GM21360 (cell line): ENCODE measurements around the gene SS18L1.

Experiments used
- ATAC-seq: cut with Tn5 transposase; IDR thresholded peaks from one replicate; pipeline ENCODE4 v1.9.1; 2021; ENCODE audit warnings: mild to moderate bottlenecking, moderate library complexity; ENCODE audit not compliant: unreplicated experiment

SS18L1 gene

DNA sequence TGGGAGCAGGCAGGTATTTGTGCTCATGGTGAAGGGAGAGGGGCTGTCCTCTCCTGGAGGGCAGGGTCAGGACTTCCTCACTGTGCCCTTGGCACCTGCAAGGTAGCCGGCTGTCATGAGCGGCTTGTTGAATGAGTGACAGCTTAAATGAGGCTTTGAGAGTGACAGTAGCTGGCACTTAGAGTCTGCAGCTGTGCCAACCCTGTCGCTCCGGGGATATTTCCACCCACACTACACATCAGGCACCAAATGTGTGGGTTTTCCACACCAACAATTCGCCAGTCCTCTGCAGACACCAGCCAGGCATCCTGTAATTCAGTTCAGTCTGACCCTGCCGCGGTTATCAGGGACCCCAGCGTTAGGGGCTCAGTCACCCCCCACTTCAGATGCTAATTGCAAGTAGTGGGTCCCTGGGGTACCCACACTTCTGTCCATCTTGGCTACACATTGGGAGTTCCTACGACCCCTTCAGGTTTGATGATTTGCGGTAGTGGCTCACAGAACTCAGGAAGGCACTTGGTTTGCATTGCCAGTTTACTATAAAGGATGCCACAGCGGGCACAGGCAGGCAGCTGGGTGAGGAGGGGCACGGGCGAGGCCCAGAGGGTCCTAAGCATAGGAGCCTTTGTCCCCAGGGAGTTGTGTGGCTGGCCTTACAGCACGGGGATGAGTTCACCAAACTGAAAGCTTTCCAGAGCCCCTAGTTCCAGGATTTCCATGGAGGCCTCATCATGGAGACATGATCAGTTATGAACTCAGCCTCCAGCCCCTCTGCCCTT, 48.4 kb downstream of the SS18L1 start:
- ATAC-seq, result no peak

DNA sequence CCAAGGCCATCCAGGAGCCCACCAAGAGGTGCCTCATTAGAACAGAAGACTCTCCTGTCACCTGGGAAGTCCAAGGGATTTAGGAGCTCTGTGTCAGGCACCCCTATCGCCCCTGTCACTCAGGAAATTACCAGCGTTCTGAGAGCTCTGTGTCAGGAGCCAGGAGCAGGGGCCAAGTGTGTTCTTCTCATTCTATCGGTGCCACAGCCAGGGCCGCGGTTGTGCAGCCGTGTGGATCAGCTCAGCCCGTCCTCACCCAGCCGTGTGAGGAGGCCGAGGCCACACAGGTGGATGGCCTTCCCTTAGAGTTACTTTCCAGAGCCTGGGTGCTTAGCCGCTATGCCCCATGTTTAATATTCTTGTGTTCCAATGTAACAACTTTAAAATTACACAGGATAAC, 49.1 kb downstream of the SS18L1 start:
- ATAC-seq, result no peak

DNA sequence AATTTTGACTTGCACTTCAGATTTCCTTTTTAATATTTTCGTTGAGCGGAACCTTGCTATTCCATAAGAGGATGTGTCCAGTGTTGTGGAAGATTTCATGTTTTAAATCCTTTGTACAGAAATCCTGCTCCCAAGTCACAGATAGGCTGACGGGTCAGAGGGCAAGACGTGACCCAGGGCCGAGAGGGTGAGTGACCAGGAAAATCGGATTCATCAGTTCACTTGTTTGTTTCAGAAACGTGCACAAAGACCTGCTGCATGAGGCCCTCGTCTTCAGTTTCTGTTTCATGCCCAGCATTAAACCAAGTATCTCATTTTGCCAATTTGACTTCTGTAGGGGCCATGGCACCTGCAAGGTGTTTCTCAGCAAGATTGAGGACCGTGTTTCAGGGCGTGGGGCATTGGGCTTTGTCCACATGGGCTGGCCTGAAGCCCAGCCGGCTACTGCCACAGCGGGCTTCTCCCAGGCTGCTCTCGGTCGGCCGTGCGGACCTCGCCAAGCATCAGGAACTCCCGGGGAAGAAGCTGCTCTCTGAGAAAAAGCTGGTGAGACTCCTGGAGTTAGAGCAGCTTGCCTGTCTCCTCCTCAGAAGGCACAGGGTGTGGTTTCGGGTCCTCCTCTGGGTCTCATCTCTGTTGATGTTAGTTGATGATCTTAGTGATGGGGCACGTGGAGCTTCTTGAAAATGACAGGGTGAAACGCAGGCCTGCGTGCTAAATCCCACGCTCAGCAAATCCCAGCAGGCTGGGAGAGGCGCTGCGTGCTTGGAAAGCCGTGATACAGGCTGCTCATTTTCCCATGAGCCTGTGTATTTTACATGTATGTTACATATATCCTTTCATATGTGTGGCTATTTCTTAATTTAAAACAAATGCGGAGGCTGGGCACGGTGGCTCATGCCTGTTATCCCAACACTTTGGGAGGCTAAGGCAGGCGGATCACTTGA, 49.8 kb downstream of the SS18L1 start:
- no peak for ATAC-seq

DNA sequence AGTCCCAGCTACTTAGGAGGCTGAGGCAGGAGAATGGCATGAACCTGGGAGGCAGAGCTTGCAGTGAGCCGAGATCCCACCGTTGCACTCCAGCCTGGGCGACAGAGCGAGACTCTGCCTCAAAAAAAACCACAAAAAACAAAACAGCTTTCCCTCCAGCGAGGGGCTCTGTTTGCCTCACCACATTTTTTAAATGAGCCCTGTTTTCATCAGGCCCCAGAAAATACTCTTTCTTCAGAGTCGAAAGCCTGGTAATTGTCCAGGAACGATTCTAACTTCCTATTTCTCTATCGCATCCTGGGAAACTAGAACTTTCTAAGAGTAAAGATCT, 51.5 kb downstream of the SS18L1 start:
- ATAC-seq, result no peak

DNA sequence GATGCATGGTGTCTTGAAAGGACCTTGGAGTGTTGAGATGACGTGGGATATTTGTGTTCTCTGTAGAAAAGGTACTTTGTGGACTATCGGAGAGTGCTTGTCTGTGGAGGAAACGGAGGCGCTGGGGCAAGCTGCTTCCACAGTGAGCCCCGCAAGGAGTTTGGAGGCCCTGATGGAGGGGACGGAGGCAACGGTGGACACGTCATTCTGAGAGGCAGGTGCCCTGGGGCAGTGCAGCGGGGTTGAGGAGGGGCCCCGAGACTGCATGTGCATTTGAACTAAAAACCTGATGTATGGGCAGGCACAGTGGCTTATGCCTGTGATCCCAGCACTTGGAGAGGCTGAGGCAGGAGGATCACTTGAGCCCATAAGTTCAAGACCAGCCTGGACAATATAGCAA, 52.2 kb downstream of the SS18L1 start:
- ATAC-seq, result no peak

DNA sequence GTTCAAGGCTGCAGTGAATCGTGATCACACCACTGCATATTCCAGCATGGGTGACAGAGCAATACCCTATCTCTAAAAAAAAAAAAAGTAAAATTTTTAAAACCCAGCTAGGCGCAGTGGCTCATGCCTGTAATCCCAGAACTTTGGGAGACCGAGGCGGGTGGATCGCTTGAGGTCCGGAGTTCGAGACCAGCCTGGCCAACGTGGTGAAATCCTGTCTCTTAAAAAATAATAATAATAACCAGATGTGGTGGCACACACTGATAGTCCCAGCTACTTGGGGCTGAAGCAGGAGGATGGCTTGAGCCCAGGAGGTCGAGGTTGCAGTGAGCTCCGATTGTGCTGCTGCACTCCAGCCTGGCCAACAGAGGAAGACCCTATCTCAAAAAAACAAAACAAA, 52.7 kb downstream of the SS18L1 start:
- no peak for ATAC-seq

DNA sequence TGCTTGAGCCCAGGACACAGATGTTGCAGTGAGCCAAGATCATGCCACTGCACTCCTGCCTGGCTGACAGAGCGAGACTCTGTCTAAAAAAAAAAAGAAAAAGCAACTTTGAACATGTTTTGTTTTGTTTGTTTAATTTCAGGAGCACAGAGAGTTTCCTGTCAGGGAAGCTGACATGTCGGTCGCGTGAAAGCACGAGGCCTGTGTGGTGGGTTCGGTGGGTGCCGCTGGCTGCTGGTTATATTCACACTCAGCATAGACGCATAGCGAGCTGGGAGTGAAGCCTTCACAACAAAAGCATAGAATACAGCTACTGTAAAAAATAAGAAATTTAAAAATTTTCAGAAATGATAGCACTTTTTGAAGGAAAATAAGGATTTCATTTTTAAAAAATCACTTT, 53.7 kb downstream of the SS18L1 start:
- ATAC-seq, result no peak

DNA sequence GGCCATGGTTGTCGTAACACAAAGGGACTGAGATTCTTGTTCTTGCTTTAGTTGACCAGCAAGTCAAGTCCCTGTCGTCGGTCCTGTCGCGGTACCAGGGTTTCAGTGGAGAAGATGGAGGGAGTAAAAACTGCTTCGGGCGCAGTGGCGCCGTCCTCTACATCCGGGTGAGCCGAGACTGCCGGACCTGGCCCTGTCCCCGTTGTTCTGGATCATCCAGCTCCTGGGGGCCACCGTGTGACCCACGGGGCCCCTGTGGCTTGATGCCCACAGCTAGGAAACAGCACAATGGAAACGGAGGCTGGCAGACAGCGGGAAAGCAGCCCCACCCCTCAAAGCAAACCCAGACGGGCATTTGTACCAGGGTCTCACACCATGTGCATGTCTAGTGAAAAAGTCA, 54.2 kb downstream of the SS18L1 start:
- no peak for ATAC-seq

DNA sequence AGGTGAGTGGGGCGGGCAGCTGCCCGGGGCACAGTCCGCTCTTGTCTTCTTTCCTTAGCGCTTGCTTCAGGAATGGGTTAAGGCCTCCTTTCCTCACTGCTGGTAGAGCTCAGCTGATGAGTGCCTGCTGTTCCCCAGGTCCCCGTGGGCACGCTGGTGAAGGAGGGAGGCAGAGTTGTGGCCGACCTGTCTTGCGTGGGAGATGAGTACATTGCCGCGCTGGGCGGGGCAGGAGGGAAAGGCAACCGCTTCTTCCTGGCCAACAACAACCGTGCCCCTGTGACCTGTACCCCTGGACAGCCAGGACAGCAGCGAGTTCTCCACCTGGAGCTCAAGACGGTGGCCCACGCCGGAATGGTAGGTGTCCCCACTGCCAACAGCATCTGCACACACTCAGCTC, 54.9 kb downstream of the SS18L1 start:
- no peak for ATAC-seq

DNA sequence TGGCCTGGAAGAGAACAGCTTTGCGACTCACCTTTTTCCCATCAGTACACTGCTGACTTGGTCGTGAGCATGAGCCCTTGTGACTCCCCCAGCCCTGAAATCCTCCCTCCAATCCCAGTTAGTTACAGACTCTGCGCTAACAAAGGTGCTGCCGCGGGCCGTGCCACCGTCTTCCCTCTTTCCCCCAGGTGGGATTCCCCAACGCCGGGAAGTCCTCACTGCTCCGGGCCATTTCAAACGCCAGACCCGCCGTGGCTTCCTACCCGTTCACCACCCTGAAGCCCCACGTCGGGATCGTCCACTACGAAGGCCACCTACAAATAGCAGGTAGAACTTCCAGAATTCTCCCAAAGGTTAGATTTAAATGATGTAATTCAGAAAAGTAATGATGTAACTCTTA, 55.4 kb downstream of the SS18L1 start:
- no peak for ATAC-seq

DNA sequence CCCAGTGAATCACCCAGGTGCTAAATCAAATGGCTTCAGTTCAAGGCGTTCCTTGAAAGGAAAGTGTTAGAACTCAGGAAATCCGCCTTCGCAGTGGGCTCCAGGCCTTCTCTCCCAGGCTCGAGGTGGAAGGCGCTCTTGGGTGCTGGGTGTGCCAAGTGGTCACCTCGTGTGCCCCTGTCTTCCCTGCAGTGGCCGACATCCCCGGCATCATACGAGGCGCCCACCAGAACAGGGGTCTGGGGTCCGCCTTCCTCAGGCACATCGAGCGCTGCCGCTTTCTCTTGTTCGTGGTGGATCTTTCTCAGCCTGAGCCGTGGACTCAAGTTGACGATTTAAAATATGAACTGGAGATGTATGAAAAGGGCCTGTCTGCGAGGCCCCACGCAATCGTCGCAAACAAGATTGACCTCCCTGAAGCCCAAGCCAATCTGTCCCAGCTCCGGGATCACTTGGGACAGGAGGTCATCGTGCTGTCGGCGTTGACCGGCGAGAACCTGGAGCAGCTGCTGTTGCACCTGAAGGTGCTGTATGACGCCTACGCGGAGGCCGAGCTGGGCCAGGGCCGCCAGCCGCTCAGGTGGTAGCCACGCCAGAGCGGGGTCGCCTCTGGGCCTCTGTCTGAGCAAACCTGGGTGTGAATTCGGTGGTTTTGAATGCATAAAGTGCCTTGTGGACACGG, 57.1 kb downstream of the SS18L1 start:
- ATAC-seq, result no peak

DNA sequence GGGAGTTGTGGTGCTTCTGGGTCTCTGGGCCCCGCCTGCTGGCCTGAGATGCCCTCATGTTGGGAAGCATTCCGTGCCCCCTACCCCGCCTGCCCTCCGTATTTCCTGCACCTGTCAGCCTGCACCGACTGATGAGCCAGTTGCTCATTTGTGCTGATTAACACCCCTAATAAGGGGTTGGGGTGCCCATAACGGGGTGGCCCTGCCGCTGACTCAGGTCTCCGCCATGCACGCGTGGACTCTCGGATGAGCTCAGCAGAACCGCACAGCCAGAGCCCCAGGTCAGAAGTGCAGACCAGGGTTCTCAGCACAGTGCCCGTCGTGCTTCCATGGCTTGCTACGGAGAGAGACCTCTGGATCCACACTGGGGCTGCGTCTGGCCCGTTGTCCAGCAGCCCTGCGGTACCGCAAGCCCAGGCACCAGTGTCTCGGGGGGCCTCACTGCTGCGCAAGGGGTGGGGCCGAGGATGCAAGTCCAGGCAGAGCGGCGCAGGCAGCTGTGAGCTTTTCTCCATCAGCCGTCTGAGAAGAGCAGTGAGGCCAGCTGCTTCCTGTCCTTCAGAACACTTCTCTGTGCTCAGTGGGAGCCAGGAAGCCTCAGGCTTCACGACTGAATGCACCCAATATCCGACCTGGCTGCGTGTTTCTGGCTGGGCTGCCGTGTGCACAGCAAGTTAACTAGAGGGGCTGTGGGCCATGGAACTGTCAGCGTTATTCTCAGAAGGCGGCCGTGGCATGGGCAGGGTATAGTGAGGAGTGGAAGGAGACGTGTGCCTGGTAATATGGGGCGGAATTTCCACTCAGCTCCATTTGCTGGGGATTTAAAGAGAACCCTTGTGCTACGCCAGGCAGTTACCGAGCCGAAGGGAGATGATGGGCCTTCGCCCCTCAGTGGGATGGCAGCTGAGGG, 57.9 kb downstream of the SS18L1 start:
- ATAC-seq, result peak; percentile 83

DNA sequence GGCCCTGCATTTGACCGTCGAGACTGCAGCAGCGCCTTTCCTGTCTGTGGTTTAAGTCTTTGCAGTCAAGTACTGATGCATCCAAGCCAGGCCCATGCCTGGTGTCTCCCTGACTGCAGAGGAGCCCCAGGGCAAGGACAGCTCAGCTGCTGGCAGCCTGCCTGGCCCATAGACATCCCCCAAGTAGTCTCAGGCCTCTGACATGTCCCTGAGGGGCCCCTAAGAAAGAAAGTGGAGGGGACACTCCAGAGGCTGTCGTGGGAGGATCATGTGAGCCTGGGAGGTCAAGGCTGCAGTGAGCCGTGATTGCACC, 58.5 kb downstream of the SS18L1 start:
- ATAC-seq, result no peak

DNA sequence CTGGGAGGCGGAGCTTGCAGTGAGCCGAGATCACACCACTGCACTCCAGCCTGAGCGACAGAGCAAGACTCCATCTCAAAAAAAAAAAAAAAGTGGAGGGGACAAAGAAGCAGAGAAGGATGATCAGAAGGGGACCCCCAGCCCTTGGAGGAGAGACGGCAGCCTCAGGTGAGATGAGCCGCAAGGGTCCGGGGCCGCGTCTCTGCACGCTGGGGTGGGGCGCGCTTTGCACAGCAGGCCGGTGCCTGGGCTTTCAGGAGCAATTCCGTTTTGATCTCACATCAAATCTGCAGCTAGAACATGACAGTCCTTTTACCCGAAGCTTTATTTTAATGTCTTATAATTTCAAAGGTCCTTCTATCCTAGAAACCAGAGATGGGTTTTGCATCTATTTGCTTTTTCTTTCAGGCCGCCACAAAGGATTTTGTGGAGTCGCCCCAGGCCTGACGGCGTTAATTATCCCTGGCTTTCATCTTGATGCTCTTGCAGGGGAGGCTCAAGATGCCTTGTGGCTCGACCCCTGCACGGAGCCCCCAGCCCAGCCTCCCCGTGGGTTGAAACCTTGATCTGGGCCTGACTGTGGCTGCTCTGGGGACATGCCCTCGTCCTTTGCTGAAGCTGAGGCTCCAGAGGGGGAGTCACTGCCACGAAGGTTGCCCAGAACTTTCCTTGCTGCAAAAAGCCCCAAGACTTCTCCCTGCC, 59.3 kb downstream of the SS18L1 start:
- no peak for ATAC-seq

DNA sequence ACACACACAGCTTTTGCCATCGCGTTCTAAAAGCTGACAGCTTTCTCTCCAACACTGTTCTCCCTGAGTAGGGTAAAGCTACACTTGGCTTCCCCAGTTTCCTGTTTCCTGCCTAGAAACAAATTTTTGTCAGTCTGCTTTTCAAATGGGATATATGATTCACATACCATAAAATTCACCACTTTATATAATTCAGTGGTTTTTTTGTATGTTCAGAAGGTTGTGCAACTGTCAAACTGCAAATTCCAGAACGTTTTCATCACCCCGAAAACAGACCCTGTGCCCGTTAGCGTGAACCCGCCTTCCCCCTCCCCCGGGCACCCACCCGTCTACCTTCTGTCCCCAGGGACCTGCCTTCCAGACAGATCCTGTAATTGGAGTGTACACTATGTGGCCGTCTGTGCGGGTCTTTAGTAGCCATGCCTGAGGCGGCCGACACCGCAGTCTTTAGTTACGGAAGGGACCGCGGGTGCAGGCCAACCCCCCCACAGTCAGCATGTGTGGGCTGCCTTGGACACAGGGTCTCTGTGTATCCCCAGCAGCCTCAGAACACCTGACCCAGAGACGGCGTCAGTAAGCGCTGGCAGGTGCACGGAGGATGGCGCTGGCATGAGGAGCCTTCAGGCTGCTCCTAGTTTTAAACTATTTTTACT, 59.9 kb downstream of the SS18L1 start:
- ATAC-seq, result no peak

DNA sequence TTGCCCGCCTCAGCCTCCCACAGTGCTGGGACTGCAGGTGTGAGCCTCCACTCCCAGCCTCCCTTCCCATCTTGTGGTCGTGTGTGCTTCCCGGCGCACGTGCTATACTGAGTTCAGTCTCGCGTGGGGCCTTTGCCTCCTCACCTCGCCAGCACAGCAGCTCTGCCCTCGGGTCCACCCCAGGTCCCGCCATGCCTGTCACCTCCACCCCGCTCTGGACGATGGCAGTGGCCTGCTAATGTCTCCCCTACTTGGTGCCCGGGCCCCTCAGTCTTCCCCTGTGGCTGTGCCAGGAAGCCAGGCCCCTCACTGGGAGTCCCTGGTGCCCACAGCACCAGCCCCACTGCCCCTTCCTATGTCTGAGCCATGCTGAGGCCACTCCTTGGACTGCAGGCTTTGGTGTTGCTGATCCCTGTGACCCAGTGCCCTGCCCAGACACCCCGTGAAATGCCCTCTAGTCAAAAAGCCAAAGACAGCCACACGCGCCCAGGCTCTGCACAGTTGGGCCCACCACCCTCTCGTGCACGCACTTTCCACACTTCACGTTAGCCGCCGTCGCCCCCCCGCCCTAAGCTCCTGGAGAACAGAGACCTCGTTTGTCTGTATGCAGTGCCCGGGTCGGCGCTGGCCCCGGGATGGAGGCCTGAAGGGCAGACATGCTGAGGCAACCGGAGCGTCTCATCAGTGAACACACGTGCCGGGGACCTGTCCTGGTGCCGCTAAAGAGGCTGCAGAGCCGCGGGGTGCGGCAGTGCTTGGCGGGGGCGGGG, 62.2 kb downstream of the SS18L1 start:
- ATAC-seq, result no peak

DNA sequence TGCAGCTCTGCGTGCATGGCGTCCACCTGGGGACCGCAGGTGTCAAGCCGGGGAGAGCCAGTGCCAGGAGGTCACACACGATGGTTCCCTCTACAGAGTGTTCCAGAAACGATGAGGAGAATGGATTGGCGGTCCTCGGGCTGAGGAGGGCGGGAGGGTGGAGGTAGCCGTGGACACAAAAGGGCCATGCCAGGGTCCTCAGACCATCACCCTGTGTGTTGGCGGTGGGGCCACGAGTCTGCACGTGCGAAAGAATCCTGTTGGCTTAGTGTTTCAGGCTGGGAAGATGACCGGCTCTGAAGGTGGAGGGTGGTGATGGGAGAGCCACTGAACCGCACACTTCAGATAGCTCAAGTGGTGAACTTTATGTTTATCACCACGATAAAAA, 62.8 kb downstream of the SS18L1 start:
- no peak for ATAC-seq

DNA sequence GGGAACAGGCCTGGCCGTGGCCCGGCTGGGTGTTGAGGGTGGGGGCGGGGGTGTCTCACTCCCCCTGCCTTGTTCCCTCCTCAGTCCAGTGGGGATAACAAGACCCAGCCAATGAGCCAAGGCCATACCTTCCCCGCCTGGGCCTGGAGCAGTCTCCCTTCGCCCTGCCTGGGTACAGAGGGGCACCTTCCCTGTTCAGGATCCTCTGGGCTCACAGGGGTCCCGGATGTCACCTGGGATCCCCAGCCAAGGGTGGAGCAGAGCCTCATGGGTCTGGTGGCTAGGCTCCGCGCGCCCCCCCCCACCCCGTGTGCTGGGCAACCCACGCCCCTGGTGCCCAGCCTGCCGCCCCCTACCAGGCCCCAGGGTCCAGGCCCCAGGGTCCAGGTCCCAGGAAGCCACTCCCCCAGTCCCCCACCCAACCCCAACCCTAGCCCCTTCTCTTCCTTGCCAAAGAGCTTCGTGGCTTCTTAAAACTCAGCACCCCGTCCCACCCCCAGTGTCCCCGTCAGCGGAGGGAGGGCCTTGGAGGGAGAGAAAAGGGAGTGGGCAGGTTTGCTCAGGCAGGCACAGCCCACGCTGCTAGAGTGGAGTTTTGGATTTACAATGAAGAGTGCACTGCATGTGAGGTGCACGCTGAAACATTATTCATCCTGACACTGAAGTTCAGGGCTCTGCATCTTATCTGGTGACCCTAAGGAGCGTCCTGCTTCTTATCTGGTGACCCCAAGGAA, 64.7 kb downstream of the SS18L1 start:
- no peak for ATAC-seq
